ENCODE data around the gene LTC4S.

GRCh38 chr5:179747811-179748210 is 46.0 kb upstream of the LTC4S start:
- no peak for TF ChIP-seq CTCF (IDR thresholded peaks at IDR 0.05)
- TF ChIP-seq POLR2AphosphoS5 (IDR thresholded peaks at IDR 0.05) = no peak
- no peak for TF ChIP-seq POLR2A (IDR thresholded peaks at IDR 0.05)
- no peak for TF ChIP-seq EP300 (IDR thresholded peaks at IDR 0.05)

All from stomach (tissue), 4 donors.